ENCODE results near the gene ATR. TPM values are rescaled to one million over a fixed set of nuclear protein-coding genes. Genes with fewer than 3 reads are reported as not detected.
A peak's percentile ranks its signal among the peaks of the same experiment; 100 is the strongest.

Gene ATR
- total and polyA plus RNA-seq, 9 of the 15 experiments (the other 6 are each of a cell fraction or from before 2014, with no cell fraction given): 18.0 to 37.8 (median 23.2) TPM

DNA sequence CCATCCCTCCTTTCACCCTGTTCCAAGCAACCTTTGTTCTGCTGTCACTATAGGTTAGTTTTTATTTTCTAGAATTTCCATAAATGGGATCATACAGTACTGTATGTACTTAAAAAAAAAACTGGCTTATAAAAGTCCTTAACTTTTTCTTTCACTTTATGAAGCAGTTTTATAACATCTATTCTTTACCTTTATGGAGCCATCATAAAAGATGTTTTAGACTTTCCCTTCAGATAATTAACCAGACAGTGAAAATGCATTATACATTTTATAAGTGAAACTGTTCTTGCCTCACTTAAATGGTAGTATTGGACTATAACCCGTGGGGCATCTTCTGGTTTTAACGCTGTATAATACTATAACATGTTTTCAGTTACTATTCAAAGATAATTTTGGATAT, 43.9 kb upstream of the ATR start (continued):
- no peak for TF ChIP-seq RFX7 (CRISPR knock-in tag; IDR thresholded peaks at IDR 0.05)
- TF ChIP-seq CCAR2 (IDR thresholded peaks at IDR 0.05; ENCODE audit: low read depth, low read length): no peak

DNA sequence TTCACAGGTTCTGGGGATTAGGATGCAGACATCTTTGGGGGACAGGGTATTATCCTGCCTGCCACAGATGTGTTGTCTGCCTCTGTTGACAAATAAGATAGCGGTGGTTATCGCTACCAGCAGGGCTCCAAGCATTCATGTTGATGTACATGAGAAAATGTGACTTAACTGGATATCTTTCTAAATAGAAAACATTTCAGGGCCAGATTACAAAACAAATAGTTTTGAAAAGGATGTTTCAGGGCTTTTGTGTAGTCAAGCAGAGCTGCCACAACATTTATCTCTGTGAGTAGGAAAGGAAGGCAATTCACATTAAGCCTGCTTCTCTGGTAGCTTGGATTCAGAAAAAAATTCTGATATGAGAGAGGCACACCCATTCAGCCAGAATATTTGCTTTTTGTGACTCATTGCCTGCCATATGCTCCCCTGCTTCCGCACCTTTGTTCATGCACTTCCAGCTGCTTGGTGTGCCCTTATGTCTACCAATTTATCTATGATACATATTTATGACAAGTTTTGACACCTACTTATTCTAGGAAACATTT, 40.5 kb upstream of the ATR start:
- ChIA-PET POLR2A (interaction anchor here (0.6 to 1.3 kb wide), 5 partner anchors 8 to 323 kb away, joined by 3 to 8 read pairs (median 3); no protein-coding TSS in a partner anchor), CTCF (ENCODE audit: low intra/inter-chr PET ratio) (no interaction called here)
- Histone ChIP-seq H2AFZ (ENCODE audit: low read depth, low read length) (no peak overlapping the region), H3K27ac (ENCODE audit: extremely low read depth, low read depth, low read length) (peak overlapping the region; percentile 21; the same call in 1 of the 3 replicates), H3K79me2 (ENCODE audit: control insufficient read depth, insufficient read depth, low read length) (no peaks in the 10 kb centered on the region; the same call in 2 of the 3 replicates), H3K9me1 (ENCODE audit: control insufficient read depth, insufficient read depth, low read length) (no peaks in the 10 kb centered on the region), H3K36me3 (ENCODE audit: control insufficient read depth, insufficient read depth, low read length) (no peaks in the 10 kb centered on the region; the same call in 2 of the 3 replicates), H3K4me1 (replicated peaks in 1 of 2; ENCODE audit: control insufficient read depth in 2 of 2, insufficient read depth in 2 of 2, low read length in 2 of 2) (peaks cover 0 to 19% of the 10 kb centered on the region in 2 experiments; a peak in 2 of 5 replicates), H3K27me3 (ENCODE audit: control insufficient read depth in 2 of 2, insufficient read depth in 2 of 2, low read length in 2 of 2) (no peaks in the 10 kb centered on the region), H3K9ac (ENCODE audit: insufficient read depth in 1 of 2, low read depth in 2 of 2, low read length in 2 of 2) (no peak overlapping the region), H3K4me3 (no peak overlapping the region), H3K9me3 (replicated peaks; ENCODE audit: control insufficient read depth, insufficient read depth, low read depth, low read length) (no peaks in the 10 kb centered on the region), H3K4me2 (ENCODE audit: insufficient read depth, low read length) (no peak overlapping the region), H4K20me1 (replicated peaks; ENCODE audit: control insufficient read depth, insufficient read depth, low read length) (peaks cover 11% of the 10 kb centered on the region; the same call in 1 of the 2 replicates)
- peak; percentile 85 for FAIRE-seq
- intact Hi-C loops (cut with micrococcal nuclease) (no loop called here), in situ Hi-C loops (cut with MboI) (no loop called here)
- no TSS peak for BruUV-seq (replicated peaks)
- peak; percentile 82 for ATAC-seq
- 0% methylated on average over 3 of the region's 3 CpGs for WGBS (ENCODE audit: insufficient coverage, low coverage, missing lambda C conversion rate)
- peak; percentile 24 to 61 (median 38) for DNase-seq (ENCODE audit: extremely low read depth in 1 of 4, low spot score in 3 of 4)
- TF ChIP-seq, protein P1, sequence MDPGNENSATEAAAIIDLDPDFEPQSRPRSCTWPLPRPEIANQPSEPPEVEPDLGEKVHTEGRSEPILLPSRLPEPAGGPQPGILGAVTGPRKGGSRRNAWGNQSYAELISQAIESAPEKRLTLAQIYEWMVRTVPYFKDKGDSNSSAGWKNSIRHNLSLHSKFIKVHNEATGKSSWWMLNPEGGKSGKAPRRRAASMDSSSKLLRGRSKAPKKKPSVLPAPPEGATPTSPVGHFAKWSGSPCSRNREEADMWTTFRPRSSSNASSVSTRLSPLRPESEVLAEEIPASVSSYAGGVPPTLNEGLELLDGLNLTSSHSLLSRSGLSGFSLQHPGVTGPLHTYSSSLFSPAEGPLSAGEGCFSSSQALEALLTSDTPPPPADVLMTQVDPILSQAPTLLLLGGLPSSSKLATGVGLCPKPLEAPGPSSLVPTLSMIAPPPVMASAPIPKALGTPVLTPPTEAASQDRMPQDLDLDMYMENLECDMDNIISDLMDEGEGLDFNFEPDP (CRISPR knock-in tag; IDR thresholded peaks at IDR 0.05): no peak
- TF ChIP-seq LEF1 (IDR thresholded peaks at IDR 0.05) (0 out of 2 replicates have a peak, but pooled peaks have one; percentile 30), ASH1L (IDR thresholded peaks at IDR 0.05; ENCODE audit: borderline replicate concordance, low read depth, partially characterized antibody) (no peak), E2F3 (CRISPR knock-in tag; IDR thresholded peaks at IDR 0.05) (no peak), ZSCAN32 (CRISPR knock-in tag; IDR thresholded peaks at IDR 0.05) (no peak), ATF7 (IDR thresholded peaks at IDR 0.05) (no peak), TARDBP (IDR thresholded peaks at IDR 0.05) (peak; percentile 87; the same call in 1 of the 2 replicates), SMARCC2 (IDR thresholded peaks at IDR 0.05; ENCODE audit: low read depth) (peak; percentile 79; the same call in 1 of the 2 replicates)
- TF ChIP-seq, protein P2, sequence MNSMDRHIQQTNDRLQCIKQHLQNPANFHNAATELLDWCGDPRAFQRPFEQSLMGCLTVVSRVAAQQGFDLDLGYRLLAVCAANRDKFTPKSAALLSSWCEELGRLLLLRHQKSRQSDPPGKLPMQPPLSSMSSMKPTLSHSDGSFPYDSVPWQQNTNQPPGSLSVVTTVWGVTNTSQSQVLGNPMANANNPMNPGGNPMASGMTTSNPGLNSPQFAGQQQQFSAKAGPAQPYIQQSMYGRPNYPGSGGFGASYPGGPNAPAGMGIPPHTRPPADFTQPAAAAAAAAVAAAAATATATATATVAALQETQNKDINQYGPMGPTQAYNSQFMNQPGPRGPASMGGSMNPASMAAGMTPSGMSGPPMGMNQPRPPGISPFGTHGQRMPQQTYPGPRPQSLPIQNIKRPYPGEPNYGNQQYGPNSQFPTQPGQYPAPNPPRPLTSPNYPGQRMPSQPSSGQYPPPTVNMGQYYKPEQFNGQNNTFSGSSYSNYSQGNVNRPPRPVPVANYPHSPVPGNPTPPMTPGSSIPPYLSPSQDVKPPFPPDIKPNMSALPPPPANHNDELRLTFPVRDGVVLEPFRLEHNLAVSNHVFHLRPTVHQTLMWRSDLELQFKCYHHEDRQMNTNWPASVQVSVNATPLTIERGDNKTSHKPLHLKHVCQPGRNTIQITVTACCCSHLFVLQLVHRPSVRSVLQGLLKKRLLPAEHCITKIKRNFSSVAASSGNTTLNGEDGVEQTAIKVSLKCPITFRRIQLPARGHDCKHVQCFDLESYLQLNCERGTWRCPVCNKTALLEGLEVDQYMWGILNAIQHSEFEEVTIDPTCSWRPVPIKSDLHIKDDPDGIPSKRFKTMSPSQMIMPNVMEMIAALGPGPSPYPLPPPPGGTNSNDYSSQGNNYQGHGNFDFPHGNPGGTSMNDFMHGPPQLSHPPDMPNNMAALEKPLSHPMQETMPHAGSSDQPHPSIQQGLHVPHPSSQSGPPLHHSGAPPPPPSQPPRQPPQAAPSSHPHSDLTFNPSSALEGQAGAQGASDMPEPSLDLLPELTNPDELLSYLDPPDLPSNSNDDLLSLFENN (IDR thresholded peaks at IDR 0.05; ENCODE audit: low read depth in 2 of 2, low read length in 2 of 2): peak in 1 of 2 experiments; percentile 86; a peak in 2 of 4 replicates
- TF ChIP-seq, protein P3, sequence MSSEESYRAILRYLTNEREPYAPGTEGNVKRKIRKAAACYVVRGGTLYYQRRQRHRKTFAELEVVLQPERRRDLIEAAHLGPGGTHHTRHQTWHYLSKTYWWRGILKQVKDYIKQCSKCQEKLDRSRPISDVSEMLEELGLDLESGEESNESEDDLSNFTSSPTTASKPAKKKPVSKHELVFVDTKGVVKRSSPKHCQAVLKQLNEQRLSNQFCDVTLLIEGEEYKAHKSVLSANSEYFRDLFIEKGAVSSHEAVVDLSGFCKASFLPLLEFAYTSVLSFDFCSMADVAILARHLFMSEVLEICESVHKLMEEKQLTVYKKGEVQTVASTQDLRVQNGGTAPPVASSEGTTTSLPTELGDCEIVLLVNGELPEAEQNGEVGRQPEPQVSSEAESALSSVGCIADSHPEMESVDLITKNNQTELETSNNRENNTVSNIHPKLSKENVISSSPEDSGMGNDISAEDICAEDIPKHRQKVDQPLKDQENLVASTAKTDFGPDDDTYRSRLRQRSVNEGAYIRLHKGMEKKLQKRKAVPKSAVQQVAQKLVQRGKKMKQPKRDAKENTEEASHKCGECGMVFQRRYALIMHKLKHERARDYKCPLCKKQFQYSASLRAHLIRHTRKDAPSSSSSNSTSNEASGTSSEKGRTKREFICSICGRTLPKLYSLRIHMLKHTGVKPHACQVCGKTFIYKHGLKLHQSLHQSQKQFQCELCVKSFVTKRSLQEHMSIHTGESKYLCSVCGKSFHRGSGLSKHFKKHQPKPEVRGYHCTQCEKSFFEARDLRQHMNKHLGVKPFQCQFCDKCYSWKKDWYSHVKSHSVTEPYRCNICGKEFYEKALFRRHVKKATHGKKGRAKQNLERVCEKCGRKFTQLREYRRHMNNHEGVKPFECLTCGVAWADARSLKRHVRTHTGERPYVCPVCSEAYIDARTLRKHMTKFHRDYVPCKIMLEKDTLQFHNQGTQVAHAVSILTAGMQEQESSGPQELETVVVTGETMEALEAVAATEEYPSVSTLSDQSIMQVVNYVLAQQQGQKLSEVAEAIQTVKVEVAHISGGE (CRISPR knock-in tag; IDR thresholded peaks at IDR 0.05): peak in 1 of 3 experiments; percentile 56; a peak in 2 of 6 replicates
